Measurements from ENCODE around the gene SLC16A11. TPM values are rescaled to one million over a fixed set of nuclear protein-coding genes. Genes with fewer than 3 reads are reported as not detected.
"Not testable (repeated sequence)": the region's sequence is repeated elsewhere in the genome, so short reads cannot be mapped to it uniquely, and the experiment has no call there.

Gene SLC16A11, protein sequence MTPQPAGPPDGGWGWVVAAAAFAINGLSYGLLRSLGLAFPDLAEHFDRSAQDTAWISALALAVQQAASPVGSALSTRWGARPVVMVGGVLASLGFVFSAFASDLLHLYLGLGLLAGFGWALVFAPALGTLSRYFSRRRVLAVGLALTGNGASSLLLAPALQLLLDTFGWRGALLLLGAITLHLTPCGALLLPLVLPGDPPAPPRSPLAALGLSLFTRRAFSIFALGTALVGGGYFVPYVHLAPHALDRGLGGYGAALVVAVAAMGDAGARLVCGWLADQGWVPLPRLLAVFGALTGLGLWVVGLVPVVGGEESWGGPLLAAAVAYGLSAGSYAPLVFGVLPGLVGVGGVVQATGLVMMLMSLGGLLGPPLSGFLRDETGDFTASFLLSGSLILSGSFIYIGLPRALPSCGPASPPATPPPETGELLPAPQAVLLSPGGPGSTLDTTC
- under 1 TPM; 0.31 to 0.71 (median 0.49) TPM for polyA plus RNA-seq (ENCODE audit: insufficient read length in 4 of 4)

DNA sequence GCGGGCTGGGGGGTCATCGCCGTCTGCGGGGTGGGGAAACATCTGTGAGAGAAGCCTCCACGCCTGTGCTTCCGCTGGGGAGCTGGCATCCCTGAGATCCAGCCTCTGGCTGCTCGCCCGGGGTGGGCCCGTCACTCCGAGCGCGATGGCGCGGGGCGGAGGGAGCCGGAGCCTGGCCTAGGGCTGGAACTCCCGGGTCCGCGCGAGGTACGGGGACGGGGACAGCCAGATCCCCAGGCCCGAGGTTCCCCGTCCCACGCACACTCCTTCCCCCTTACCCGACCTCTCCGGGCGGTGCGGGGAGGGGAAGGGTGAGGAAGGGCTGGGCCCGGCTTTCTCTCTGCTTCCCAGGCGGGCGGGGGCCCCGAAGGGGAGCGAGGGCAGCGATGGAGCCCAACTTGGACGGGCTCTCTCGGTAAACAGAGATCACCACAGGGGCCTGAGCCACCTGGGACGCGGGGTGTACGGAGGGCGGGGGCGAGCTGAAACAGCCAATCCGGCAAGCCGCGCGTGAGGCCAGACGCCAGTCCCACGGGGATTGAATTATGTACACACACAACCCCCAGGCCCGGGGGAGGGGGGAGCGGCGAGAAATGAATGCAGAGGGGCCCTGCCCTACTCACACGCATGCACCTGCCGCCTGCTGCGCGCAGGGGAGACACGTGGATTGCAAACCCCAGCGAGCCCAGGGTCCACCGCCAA is at the start of gene SLC16A11:
SLC16A11 (minus strand) TSS at position 596 of the 702 bp plus-strand sequence; CDS start at position 17, 579 bp downstream.
- DNase-seq (ENCODE audit: low read depth in 4 of 4, low spot score in 2 of 4) = no peak

DNA sequence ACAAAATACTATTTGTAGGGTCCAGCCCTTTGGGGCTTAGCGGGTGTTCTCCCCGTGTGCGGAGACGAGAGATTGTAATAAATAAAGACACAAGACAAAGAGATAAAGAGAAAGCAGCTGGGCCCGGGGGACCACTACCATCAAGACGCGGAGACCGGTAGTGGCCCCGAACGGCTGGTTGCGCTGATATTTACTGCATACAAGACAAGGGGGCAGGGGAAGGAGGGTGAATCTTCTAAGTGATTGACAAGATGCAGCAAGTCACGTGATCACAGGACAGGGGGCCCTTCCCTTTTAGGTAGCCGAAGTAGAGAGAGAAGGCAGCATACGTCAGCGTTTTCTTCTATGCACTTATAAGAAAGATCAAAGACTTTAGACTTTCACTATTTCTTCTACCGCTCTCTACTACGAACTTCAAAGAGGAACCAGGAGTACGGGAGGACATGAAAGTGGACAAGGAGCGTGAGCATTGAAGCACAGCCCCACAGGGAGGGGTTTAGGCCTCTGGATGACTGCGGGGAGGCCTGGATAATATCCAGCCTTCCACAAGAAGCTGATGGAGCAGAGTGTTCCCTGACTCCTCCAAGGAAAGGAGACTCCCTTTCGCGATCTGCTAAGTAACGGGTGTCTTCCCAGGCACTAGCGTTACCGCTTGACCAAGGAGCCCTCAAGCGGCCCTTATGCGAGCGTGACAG is 47.6 kb upstream of the SLC16A11 start:
- not testable (repeated sequence) for DNase-seq (ENCODE audit: low read depth in 4 of 4, low spot score in 2 of 4)

DNA sequence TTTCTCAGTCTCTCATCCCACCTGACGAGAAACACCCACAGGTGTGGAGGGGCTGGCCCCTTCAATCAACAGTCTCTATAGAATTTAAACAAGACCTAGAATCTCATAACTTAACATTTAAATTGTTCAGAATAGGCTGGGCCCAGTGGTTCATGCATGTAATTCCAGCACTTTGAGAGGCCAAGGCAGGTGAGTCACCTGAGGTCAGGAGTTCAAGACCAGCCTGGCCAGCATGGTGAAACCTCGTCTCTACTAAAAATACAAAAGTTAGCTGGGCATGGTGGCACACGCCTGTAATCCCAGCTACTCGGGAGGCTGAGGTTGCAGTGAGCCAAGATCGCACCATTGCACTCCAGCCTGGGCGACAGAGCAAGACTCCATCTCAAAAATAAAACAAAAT is 45.7 kb upstream of the SLC16A11 start:
- not testable (repeated sequence) for DNase-seq (ENCODE audit: low read depth in 4 of 4, low spot score in 2 of 4)

DNA sequence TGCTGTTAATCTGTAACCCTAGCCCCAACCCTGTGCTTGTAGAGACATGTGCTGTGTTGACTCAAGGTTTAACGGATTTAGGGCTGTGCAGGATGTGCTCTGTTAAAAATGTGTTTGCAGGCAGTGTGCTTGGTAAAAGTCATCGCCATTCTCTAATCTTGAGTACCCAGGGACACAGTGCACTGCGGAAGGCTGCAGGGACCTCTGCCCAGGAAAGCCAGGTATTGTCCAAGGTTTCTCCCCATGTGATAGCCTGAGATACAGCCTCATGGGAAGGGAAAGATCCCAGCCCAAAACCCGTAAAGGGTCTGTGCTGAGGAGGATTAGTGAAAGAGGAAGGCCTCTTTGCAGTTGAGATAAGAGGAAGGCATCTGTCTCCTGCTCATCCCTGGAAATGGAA is 44.5 kb upstream of the SLC16A11 start:
- not testable (repeated sequence) for DNase-seq (ENCODE audit: low read depth in 4 of 4, low spot score in 2 of 4)

DNA sequence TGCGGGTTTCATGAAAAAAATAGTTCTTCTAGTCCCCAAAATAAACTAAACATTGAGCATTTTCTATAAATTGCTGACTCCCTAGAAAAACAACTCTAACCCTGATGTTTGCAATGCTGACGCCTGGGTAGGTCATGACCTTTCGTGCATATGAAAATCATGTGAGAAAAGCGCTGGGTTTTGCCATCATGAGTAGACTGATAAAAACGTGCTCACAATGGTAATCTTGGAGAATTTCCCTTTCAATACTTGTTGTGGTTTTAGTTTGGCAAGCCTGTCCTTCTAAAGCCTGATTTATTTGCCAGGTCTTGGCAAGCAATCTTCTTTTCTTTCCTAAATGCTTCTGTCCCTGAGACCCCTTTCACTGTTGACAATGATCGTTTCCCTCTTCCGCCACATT is 40.2 kb upstream of the SLC16A11 start:
- no peak for DNase-seq (ENCODE audit: low read depth in 4 of 4, low spot score in 2 of 4)

DNA sequence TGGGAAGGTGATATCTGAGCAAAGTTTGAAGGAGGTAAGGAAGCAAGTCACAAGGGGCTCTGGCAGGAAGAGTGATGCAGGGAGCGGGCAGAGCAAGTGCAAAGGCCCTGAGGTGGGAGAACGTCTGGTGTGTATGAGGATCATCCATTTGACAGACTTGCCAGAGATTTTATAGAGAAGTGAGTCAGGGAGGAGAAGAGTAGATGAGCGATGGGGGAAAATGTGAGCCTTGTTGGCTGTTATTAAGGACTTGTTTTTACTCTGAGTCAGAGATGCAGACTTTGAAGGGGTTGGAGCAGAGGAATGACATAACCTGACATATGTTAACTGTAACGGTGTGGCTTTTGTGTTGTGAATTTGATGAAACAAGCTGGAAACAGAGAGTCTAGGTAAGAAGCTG is 39.7 kb upstream of the SLC16A11 start:
- no peak for DNase-seq (ENCODE audit: low read depth in 4 of 4, low spot score in 2 of 4)

DNA sequence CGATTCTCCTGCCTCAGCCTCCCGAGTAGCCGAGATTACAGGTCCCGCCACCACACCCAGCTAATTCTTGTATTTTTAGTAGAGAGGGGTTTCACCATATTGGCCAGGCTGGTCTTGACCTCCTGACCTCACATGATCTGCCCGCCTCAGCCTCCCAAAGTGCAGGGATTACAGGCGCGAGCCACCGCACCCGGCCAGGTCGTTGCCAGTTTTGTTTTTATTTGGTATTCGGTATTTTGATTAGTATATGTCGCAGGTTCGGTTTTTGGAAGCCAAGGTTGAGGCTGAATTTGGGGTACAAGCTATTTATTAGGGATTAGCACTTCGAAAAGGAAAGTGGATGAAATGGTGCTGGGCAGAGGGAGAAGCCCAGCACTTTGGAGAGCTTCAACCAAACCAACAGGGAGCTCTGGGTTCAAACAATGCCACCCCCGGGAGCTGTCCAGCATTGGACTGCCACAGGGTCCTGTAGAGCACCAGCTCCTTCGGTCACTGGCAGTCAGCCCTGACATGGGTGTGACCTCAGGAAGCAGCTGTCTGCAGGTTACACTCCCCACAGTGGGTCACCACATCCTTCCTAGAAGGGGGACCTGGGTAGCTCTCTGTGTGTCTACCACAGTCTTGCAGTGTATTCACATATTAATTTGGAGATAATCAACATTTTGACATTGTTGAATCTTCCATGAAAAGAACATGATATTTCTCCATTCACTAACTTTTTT is 37.6 kb upstream of the SLC16A11 start:
- DNase-seq (ENCODE audit: low read depth in 4 of 4, low spot score in 2 of 4) = no peak

DNA sequence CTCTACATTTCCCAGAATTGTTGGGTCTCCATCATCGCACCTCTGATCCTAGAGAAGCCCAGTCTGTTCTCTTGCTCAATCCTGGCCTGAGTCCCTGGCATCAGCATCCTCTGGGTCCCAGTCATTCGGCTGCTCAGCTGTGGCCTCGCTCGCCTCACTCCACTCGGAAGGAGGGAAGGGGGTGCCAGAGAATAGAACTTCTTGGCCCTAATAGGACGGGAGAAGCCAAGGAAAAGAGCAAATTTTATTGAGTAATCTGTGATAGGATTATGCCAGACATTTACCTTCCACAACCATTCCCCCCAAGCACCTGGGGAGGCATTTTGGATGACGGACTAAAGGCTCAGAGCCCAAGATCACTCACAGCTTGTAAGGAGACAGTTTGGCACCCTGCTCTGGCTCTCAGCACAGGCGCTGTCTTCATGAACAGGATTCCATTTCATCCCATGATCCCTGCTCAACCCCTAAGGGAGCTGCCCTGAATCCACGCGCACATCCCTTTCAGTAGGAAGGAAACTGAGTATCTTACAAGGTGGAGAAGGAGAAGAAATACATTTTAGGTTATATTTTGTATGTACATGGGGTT is 36.7 kb upstream of the SLC16A11 start:
- no peak for DNase-seq (ENCODE audit: low read depth in 4 of 4, low spot score in 2 of 4)

DNA sequence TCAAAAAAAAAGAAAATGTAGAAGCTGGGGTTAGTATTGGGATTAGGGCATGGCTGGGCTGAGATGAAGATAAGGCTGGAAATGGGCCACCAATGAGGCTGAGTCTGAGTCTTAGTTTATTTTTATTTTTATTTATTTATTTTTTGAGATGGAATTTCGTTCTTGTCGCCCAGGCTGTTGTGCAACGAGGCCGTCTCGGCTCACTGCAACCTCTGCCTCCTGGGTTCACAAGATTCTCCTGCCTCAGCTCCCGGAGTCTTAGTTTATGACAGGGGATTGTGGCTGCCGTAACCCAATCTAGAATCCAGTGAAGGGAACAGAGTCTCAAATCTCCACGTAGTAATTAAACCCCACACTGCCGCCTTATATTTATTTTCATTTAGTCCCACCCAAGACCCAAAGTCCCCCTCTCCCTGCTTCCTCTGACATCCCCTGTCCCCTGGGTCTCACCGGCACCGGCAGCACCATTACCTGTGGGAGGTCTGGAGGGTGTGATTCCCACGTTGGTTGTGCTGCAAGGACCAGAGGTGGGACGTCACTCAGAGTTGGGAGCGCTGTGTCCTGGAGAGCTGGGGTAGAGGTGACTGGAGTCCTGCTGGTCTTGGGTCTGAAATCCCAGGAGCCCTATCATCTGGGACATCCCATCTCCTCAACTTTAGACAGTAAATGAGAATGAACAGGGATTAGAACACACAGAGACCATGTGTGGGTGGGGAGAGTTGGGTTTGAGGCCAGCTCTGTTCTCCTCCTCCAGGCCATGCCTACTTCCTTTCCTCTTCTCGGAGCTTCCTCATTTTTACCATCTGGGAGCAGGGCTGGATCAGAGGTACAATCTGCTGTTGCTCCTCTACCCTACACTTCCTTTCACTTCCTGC is 35.9 kb upstream of the SLC16A11 start, which contains the start of gene CLEC10A:
CLEC10A (minus strand) TSS at position 671 of the 875 bp plus-strand sequence. CDS start 1,439 bp downstream, outside the sequence.
- no peak for DNase-seq (ENCODE audit: low read depth in 4 of 4, low spot score in 2 of 4)

DNA sequence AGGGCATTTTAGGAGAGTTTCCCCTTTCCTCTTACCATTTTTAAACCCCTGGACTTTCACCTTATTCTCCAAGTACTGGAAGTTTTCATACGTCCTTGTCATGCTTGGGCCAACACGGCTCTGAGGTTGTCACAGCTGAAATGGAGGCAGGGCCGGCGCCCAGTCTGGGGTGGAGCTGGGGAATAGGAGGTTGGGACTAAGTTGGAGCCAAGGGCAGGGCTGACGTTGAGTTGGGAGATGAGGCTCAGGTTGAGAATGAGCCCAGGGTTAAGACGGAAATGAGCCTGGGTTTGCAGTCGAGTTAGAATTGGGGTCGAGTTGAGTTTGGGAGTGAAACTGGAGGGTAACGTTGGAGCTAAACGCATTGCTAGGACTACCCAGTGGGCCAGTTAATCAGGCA is 34.8 kb upstream of the SLC16A11 start:
- DNase-seq (ENCODE audit: low read depth in 4 of 4, low spot score in 2 of 4) = no peak

DNA sequence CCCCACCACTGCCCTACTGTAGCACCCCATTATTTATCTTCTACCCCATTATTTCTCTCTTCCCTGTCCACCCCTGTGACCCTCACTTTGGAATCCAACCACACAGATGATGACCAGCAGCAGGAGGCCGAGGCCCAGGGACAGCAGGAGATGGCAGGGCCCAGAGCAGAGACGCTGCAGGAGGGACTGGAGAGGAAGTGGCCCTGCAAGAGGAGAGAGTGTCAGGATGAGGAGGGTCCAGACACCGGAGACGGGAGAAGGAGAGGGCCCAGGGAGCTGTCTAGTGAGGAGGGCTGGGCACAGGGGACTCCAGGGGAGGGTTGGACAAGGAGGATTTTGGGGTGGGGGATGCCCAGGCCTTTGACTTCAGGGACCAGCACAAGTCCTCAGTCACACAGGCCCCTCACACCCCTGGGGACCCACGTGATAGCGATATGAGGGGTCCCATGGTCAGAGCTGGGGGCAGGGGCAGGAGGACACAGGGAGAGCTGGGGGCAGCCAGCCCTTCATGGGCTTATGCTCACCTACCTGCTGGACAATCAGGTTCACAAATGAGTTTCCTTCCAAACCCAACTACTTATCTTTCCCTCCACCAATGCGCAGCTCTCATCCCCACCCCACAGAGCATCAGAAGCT is 34.1 kb upstream of the SLC16A11 start:
- no peak for DNase-seq (ENCODE audit: low read depth in 4 of 4, low spot score in 2 of 4)

DNA sequence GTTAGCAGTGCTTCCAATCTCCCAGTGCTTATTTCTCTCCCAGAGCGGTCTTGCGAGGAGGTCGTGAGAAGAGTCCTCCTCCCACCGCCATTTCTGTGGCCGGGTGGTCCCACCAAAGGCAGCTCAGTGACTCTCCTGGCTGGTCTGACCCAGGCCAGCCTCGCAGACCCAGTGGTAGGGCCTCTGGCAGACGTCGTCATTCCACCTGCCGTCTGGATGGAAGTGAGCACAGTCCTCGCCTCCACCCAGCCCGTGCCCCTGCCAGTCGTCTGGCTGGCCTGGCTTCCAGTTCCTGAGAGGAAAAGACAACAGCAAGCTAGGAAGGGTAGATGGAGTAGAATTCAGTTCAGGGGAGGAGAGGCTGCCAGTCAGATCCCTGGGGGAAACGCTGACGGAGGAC is 31.0 kb upstream of the SLC16A11 start:
- DNase-seq (ENCODE audit: low read depth in 4 of 4, low spot score in 2 of 4) = no peak

DNA sequence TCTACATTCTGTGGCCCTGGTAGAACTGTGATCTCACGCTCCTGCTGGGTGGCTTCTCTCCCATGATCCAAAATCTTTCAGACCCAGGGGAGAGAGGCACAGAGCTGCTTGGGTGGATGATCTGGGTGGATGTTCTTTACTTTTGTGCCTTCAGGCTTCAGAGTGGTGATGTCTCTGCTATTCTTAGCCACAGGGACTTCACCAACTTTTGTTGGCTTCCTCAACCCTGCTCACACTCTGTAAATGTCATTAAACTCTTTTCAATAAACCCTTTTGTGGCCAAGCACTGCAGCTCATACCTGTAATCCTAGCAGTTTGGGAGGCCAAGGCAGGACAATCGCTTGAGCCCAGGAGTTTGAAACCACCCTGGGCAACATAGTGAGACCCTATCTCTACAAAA is 28.5 kb upstream of the SLC16A11 start:
- DNase-seq (ENCODE audit: low read depth in 4 of 4, low spot score in 2 of 4) = no peak

DNA sequence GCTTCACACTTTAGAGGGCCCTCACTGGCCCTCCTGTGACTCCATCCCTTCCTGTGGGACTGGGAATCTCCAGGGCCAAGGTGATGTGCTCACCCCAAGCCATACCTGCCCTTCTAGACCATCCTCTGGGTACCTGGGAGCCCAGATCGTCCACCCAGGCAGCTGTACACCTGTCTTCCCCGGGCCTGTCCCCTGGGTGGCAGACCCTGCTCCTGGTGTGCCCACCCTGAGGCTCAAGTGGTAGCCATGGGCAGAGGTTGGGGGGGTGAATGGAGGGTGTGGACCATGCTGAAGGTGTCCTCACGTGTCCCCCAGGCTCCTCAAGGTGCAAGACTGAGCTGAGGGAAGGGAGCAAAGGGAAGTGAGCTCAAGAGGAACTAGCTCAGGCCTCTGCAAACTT is 26.8 kb upstream of the SLC16A11 start:
- DNase-seq (ENCODE audit: low read depth in 4 of 4, low spot score in 2 of 4) = no peak

DNA sequence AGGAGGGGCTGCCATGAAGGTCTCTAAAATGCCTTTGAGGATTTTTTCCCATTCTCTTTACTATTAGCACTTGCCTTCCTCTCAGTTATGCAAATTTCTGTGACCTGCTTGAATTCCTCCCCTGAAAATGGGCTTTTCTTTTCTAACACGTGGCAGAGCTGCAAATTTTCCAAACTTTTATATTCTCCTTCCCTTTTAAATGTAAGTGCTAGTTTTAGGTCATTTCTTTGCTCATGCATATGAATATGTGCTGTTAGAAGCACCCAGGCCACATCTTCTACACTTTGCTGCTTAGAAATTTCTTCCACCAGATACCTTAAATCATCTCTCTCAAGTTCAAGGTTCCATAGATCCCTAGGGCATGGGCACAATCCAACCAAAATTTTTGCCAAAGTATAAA is 24.4 kb upstream of the SLC16A11 start:
- no peak for DNase-seq (ENCODE audit: low read depth in 4 of 4, low spot score in 2 of 4)

DNA sequence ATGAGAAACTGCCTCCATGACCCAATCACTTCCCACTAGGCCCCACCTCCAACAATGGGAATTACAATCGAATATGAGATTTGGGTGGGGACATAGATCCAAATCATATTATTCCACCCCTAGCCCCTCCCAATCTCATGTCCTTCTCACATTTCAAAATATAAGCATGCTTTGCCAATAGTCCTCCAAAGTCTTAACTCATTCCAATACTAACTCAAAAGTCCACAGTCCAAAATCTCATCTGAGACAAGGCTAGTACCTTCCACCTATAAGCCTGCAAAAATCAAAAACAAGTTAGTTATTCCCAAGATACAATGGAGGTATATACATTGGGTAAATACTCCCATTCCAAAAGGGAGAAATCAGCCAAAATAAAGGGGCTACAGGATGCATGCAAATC is 23.3 kb upstream of the SLC16A11 start:
- DNase-seq (ENCODE audit: low read depth in 4 of 4, low spot score in 2 of 4) = no peak

DNA sequence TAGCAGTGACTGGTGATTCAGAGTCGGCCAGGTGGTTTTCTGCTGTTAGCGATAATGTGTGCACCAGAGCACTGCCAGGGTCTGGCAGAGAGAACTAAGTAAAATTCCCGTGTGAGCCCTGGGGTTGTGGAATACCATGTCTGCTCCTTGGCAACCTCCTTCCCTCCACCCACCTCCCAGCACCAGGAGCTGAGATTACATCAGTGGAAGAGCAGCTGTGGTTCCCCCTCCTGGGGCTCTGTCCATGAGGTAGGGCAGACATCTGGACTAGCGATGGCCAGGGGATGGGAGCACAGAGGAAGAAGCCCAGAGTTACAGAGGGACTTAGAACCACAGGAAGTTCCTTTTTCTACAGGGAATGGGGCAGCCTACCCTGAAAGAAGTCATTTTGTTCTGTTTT is 20.4 kb upstream of the SLC16A11 start:
- DNase-seq (ENCODE audit: low read depth in 4 of 4, low spot score in 2 of 4) = no peak

DNA sequence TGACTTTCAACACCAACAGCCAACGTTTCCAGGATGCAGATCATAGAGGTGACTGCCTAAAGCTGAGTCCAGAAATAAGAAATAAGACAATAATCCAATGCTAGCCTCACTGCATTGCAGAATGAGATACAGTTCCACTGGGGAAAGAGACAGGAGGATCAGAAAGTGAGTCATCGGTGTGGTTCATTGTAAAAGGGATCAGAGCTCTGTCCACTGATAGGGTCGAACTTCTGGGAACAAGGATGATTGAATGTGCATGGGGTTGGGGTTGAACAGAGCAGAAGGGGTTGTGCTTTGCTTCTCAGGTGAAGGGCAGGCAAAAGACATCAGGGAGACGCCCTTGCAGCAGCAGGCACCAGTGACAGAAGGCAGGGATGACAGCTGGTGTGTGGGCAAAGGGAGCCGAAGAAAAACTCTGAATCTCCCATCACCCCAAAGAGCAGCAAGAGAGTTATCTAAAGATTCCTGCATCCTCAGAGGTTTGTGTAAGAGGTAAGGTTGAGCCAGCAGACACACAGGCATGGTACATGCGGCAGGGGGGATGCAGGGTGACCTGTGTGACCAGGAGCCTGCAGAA is 19.7 kb upstream of the SLC16A11 start:
- DNase-seq (ENCODE audit: low read depth in 4 of 4, low spot score in 2 of 4) = no peak

Measured in left renal cortex interstitium (tissue), 4 donors.